DOHH2 (cell line): Measurements from ENCODE around the gene ABCF3.

Experiments used
- CTCF ChIP-seq: fragments of 200-600 bp; sonication (generic); IDR thresholded peaks from one replicate; pipeline ENCODE4 v1.5.1; 2014; ENCODE audit warnings: antibody characterized with exemption, mild to moderate bottlenecking, low read depth, low read length; ENCODE audit not compliant: poor library complexity, severe bottlenecking
- EZH2phosphoT487 ChIP-seq: fragments of 200-600 bp; sonication (generic); IDR thresholded peaks from 2 replicates; pipeline ENCODE4 v1.6.1; 2017; ENCODE audit warnings: borderline replicate concordance, mild to moderate bottlenecking, antibody characterized with exemption, low read length, moderate library complexity, mixed read lengths

GRCh38 chr3:184236636-184237035 is 50.6 kb downstream of the ABCF3 start:
- no peak for TF ChIP-seq CTCF
- no peak for TF ChIP-seq EZH2phosphoT487
